ES-I3 (cell line): Measurements from ENCODE around the gene NIBAN1.

Source experiments
- H3K36me3 ChIP-seq: 2 replicates; pipeline ENCODE4 v1.6.1; 2013; ENCODE audit warnings: mild to moderate bottlenecking, low read length, control low read depth, moderate library complexity; ENCODE audit not compliant: insufficient read depth
- H3K4me1 ChIP-seq: 2 replicates; pipeline ENCODE4 v1.6.1; 2013; ENCODE audit warnings: mild to moderate bottlenecking, control low read depth, low read length; ENCODE audit not compliant: insufficient read depth
- H3K9ac ChIP-seq: 2 replicates; pipeline ENCODE4 v1.6.1; 2013; ENCODE audit warnings: low read depth, mild to moderate bottlenecking, low read length, moderate library complexity
- H3K9me3 ChIP-seq: 2 replicates; pipeline ENCODE4 v1.6.1; 2013; ENCODE audit warnings: mild to moderate bottlenecking, low read length, moderate library complexity; ENCODE audit not compliant: control insufficient read depth, insufficient read depth

Gene NIBAN1

DNA sequence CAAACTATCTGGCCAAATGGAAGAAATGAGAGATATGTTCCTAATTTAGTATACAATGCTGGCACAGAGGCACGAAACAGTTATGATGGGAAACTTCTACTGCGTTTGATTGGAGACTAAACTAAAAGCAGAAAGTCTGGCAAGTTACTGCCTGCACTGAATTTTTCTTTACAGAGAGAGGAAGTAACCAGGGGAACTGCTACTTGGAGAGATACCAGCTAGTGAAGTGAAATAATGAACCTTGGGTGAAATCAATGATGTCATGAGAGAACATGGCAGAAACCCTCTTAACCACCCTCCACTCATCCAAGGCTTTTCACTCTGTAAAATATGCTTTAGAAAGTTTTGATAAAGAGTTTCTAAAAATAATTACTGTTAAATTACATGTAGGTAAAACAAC lies 29.3 kb downstream of the NIBAN1 start:
- Histone ChIP-seq H3K36me3 (no peaks in the 10 kb centered on the region), H3K9me3 (no peaks in the 10 kb centered on the region), H3K4me1 (no peaks in the 10 kb centered on the region; the same call in 1 of the 2 replicates), H3K9ac (no peak overlapping the region)

- no peak overlapping the region for H3K9ac ChIP-seq
- no peaks in the 10 kb centered on the region; the same call in 1 of the 2 replicates for H3K4me1 ChIP-seq
- no peaks in the 10 kb centered on the region for H3K36me3 ChIP-seq
- H3K9me3 ChIP-seq, result no peaks in the 10 kb centered on the region
These were observed 30.3 kb downstream of the NIBAN1 start for GRCh38 chr1:184943998-184944397.

GRCh38 chr1:184941735-184942134 lies 32.6 kb downstream of the NIBAN1 start:
- H3K4me1 ChIP-seq, result no peaks in the 10 kb centered on the region; the same call in 1 of the 2 replicates
- no peaks in the 10 kb centered on the region for H3K9me3 ChIP-seq

GRCh38 chr1:184941410-184941733 lies 32.9 kb downstream of the NIBAN1 start:
- H3K4me1 ChIP-seq, result no peaks in the 10 kb centered on the region; the same call in 1 of the 2 replicates
- no peaks in the 10 kb centered on the region for H3K9me3 ChIP-seq
- H3K9ac ChIP-seq, result no peak overlapping the region

More at GRCh38 chr1:184941735-184942134, 32.6 kb downstream of the NIBAN1 start:
- Histone ChIP-seq H3K9ac (no peak overlapping the region), H3K36me3 (no peaks in the 10 kb centered on the region)

GRCh38 chr1:184940694-184941409 lies 33.5 kb downstream of the NIBAN1 start:
- Histone ChIP-seq H3K4me1 (no peaks in the 10 kb centered on the region; the same call in 1 of the 2 replicates), H3K36me3 (no peaks in the 10 kb centered on the region), H3K9ac (no peak overlapping the region), H3K9me3 (no peaks in the 10 kb centered on the region)

More at GRCh38 chr1:184941410-184941733, 32.9 kb downstream of the NIBAN1 start:
- no peaks in the 10 kb centered on the region for H3K36me3 ChIP-seq

- Histone ChIP-seq H3K9me3 (no peaks in the 10 kb centered on the region), H3K9ac (no peak overlapping the region), H3K36me3 (no peaks in the 10 kb centered on the region), H3K4me1 (no peaks in the 10 kb centered on the region)
These were observed 34.1 kb downstream of the NIBAN1 start for GRCh38 chr1:184940226-184940625.

DNA sequence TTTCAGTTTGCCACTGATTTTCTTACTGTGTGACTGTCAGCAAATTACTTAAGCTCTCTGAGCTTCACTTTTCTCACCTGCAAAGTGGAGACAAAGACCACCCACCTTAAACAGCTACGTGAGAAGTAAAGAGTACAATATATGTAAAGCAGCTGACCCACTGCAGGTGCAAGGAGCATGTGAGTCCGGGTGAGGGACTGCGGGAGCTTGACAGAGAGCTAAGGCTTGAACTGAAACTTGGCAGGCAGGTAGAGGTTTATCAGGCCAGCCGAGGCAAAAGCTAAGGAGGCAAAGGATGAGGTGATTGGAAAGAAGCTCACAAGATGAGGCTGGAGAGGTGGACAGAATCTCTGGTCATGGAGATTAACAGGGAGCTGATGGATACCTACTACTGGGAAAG lies 36.6 kb downstream of the NIBAN1 start:
- no peaks in the 10 kb centered on the region for H3K9me3 ChIP-seq
- no peaks in the 10 kb centered on the region for H3K4me1 ChIP-seq
- H3K9ac ChIP-seq, result no peak overlapping the region
- no peaks in the 10 kb centered on the region for H3K36me3 ChIP-seq

DNA sequence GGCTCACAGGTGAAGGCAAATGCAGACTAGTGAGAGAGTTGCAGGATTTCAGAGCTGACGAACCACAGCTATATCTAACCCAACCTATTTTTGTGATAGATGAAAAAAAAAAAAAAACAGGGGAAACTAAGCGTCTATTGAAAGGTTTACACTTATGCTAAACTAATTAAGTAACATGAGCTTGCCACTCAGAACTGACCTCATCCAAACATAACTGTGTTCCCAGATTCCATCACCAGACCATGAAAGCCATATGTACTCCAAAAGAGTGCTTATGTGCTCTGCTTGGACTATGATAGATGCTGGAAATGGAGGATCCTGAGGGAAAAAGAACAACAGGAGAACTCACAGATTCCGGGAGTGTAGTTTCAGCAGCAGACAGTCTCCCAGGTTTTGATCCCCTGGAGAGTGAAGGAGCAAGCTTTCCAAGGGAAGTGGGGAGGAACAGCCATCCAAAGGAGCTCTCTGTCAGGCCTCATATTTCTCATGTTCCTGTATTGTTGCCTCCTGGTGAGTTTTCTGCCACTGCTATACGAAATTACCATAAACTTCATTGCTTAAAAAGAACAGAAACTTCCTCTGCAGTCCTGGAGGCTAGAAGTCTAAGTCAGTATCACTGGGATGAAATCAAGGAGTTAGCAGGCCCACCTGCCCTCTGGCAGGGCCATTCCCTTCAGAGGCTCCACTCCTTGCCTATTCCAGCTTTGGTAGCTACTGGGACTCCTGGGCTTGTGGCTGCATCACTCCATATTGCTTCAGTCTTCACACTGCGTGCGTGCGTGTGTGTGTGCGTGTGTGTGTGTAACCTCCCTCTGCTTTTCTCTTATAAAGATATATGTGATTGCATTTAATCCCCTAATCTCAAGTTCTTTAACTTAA lies 38.1 kb downstream of the NIBAN1 start:
- Histone ChIP-seq H3K4me1 (no peaks in the 10 kb centered on the region), H3K9me3 (no peaks in the 10 kb centered on the region), H3K36me3 (no peaks in the 10 kb centered on the region), H3K9ac (no peak overlapping the region)

- no peaks in the 10 kb centered on the region for H3K36me3 ChIP-seq
- H3K9ac ChIP-seq, result no peak overlapping the region
- no peaks in the 10 kb centered on the region; the same call in 1 of the 2 replicates for H3K9me3 ChIP-seq
- no peaks in the 10 kb centered on the region for H3K4me1 ChIP-seq
These were observed 40.4 kb downstream of the NIBAN1 start for GRCh38 chr1:184933944-184934343.

- no peak overlapping the region for H3K9ac ChIP-seq
- no peaks in the 10 kb centered on the region for H3K36me3 ChIP-seq
- H3K9me3 ChIP-seq, result no peaks in the 10 kb centered on the region; the same call in 1 of the 2 replicates
- no peaks in the 10 kb centered on the region for H3K4me1 ChIP-seq
These were observed 42.0 kb downstream of the NIBAN1 start for GRCh38 chr1:184932319-184932718.

- H3K9me3 ChIP-seq, result no peaks in the 10 kb centered on the region; the same call in 1 of the 2 replicates
- H3K9ac ChIP-seq, result no peak overlapping the region
- no peaks in the 10 kb centered on the region for H3K4me1 ChIP-seq
- H3K36me3 ChIP-seq, result no peaks in the 10 kb centered on the region
These were observed 42.7 kb downstream of the NIBAN1 start for GRCh38 chr1:184931566-184931965.

- H3K36me3 ChIP-seq, result no peaks in the 10 kb centered on the region
- no peaks in the 10 kb centered on the region for H3K4me1 ChIP-seq
- H3K9ac ChIP-seq, result no peak overlapping the region
- no peaks in the 10 kb centered on the region; the same call in 1 of the 2 replicates for H3K9me3 ChIP-seq
These were observed 43.7 kb downstream of the NIBAN1 start for GRCh38 chr1:184930645-184931044.

DNA sequence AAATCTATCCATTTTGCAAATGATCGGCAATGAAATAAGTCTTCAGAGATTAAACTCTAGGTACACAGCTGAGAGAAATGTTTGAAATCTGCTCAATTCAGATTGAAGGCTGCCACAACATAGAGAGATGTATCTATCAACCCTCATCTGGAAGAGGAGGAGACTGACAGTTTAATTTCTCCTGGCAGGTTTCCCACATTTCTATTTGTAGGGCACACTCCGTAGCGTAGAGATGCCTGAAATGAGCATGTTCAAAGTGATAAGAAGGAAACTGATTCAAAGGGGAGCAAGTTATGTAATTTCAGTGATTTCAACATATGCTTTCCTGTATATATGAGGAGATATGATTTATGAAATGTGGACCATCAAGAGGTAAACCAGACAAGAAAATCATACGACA lies 44.1 kb downstream of the NIBAN1 start:
- Histone ChIP-seq H3K4me1 (no peaks in the 10 kb centered on the region), H3K36me3 (no peaks in the 10 kb centered on the region), H3K9me3 (no peaks in the 10 kb centered on the region; the same call in 1 of the 2 replicates), H3K9ac (no peak overlapping the region)

- H3K4me1 ChIP-seq, result no peaks in the 10 kb centered on the region
- no peaks in the 10 kb centered on the region for H3K36me3 ChIP-seq
- no peaks in the 10 kb centered on the region; the same call in 1 of the 2 replicates for H3K9me3 ChIP-seq
- no peak overlapping the region for H3K9ac ChIP-seq
These were observed 44.6 kb downstream of the NIBAN1 start for GRCh38 chr1:184929711-184930202.
